Transverse colon (tissue), 4 donors: ENCODE data around the gene LINGO1. TPM values are rescaled to one million over a fixed set of nuclear protein-coding genes. Genes with fewer than 3 reads are reported as not detected.
A peak's percentile ranks its signal among the peaks of the same experiment; 100 is the strongest.

Experiments used
- DNase-seq: peaks from one replicate; pipeline ENCODE4 v3.0.0-alpha.2; 2019
- H3K27ac ChIP-seq, 4 donors: fragments of 200-600 bp; sonication (generic); 2 replicates each; pipeline ENCODE4 v1.5.1; 2016 to 2018; ENCODE audit warnings: inconsistent platforms in 4 of 4
- H3K27me3 ChIP-seq: fragments of 200-600 bp; sonication (generic); 2 replicates; pipeline ENCODE4 v1.5.1; 2017; ENCODE audit warnings: inconsistent platforms
- H3K36me3 ChIP-seq, 4 donors: fragments of 200-600 bp; sonication (generic); 2 replicates each; pipeline ENCODE4 v1.5.1; 2017 to 2019; ENCODE audit warnings: inconsistent platforms in 4 of 4
- H3K4me1 ChIP-seq, 4 donors: fragments of 200-600 bp; sonication (generic); 2 replicates each; pipeline ENCODE4 v1.5.1; 2017 to 2020; ENCODE audit warnings: inconsistent platforms in 4 of 4
- H3K4me3 ChIP-seq, 4 donors: fragments of 200-600 bp; sonication (generic); 1 replicate in 1 of 4; 2 replicates in 3 of 4; pipeline versions ENCODE4 v1.5.1 to v1.6.1; 2017 to 2019; ENCODE audit warnings: inconsistent platforms in 4 of 4
- H3K9me3 ChIP-seq, 2 donors: fragments of 200-600 bp; sonication (generic); 2 replicates each; pipeline ENCODE4 v1.5.1; 2017 to 2019; ENCODE audit warnings: inconsistent platforms in 2 of 2
- EP300 ChIP-seq: sonication (generic); formaldehyde crosslinking; IDR thresholded peaks from one replicate; pipeline ENCODE4 v1.6.1; 2017; ENCODE audit warnings: antibody characterized with exemption, low read depth
- POLR2A ChIP-seq: fragments of 450-650 bp; IDR thresholded peaks from one replicate; pipeline ENCODE4 v1.6.1; 2016; ENCODE audit warnings: antibody characterized with exemption, mild to moderate bottlenecking, moderate library complexity
- POLR2AphosphoS5 ChIP-seq, 3 donors: sonication (generic); formaldehyde crosslinking; IDR thresholded peaks; one replicate each; pipeline ENCODE4 v1.6.1; 2016; ENCODE audit warnings: antibody characterized with exemption in 3 of 3
- WGBS, 2 donors: methylation state at CpG; one replicate each; pipeline ENCODE4 v1.1.5; 2018; ENCODE audit warnings: low coverage in 1 of 2; 5-methylcytosine and 5-hydroxymethylcytosine counted together
- in situ Hi-C, 4 donors: fragments of 200-750 bp; cut with MboI; loops; one replicate each; pipeline versions ENCODE4 v1.15.0 to v1.15.1; 2017; ENCODE audit warnings: low sequenced_read_pairs in 3 of 4, low pct_ligation_motif_present in 1 of 4, low pct_unique_long_range_greater_than_20kb in 1 of 4
- intact Hi-C: fragments of 100-400 bp; cut with DNase I; formaldehyde crosslinking; loops from one replicate; pipeline ENCODE4 v1.15.1; 2023; ENCODE audit warnings: low total_unique reads
- total RNA-seq, 4 donors: library from RNA; depleted of rRNA; stranded (reverse); fragments of >200 nt; gene quantifications; one replicate each; pipeline ENCODE4 v1.1.0, GENCODE V29; 2016
- TF ChIP-seq, protein P1 (sequence below), 5 experiments: fragments of 200-600 bp in 3 of 5; fragments of 450-650 bp in 2 of 5; sonication (generic) in 3 of 5; IDR thresholded peaks; 1 replicate in 2 of 5; 2 replicates in 3 of 5; pipeline ENCODE4 v1.5.1; 2016 to 2017; ENCODE audit warnings: antibody characterized with exemption in 5 of 5, inconsistent platforms in 3 of 5, mild to moderate bottlenecking in 2 of 5, moderate library complexity in 1 of 5

The LINGO1 gene
- total RNA-seq, 4 donors from 2014 or later, result 0.27 to 0.95 TPM; not detected in 2

DNA sequence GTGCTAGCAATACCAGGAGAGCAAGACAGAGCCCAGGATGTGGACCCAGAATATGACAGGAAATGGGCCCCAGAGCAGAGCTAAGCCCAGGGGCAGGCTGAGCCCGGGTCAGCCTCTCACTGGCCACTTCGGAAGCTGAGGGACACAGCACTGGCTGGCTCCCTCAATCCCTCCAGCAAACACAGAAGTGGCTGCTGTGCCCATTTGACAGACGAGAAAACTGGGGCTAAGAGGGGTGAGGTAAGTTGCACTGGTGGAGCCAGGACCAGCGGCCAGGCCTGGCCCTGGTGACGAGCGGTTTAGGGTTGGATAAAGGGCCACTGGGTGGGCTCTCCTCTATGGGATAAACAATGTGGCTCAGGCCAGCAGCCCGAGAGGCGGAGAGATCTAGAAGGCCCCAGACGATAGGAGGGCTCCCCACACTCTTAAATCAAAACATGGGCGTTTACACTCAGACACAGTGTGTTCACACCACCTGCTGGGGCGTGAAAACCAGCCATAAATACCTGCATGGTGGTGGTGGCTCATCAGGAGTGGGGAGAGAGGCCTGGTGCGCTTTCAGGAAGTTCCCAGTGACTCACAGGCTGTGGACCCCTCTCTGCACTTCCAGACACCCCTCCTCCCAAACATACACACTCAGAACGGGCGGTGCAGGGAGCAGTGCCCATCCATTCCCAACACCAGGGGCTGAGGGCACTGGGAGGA is 12.0 kb upstream of the LINGO1 start:
- TF ChIP-seq POLR2A (no peak), EP300 (no peak), POLR2AphosphoS5 (IDR thresholded peaks at IDR 0.05) (no peak)
- TF ChIP-seq, protein P1, sequence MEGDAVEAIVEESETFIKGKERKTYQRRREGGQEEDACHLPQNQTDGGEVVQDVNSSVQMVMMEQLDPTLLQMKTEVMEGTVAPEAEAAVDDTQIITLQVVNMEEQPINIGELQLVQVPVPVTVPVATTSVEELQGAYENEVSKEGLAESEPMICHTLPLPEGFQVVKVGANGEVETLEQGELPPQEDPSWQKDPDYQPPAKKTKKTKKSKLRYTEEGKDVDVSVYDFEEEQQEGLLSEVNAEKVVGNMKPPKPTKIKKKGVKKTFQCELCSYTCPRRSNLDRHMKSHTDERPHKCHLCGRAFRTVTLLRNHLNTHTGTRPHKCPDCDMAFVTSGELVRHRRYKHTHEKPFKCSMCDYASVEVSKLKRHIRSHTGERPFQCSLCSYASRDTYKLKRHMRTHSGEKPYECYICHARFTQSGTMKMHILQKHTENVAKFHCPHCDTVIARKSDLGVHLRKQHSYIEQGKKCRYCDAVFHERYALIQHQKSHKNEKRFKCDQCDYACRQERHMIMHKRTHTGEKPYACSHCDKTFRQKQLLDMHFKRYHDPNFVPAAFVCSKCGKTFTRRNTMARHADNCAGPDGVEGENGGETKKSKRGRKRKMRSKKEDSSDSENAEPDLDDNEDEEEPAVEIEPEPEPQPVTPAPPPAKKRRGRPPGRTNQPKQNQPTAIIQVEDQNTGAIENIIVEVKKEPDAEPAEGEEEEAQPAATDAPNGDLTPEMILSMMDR (IDR thresholded peaks at IDR 0.05), result no peak
- in situ Hi-C loops, result loop anchor here in 2 of 4 donors (25.0 kb wide), 1 partner anchor 168 kb away; no protein-coding TSS in a partner anchor
- WGBS, 2 donors, result 70% methylated on average over 14 of the region's 14 CpGs; no CpG with 5 or more reads in 1 of the 2 donors
- Histone ChIP-seq H3K4me1 (peaks cover 0 to 4% (median 2%) of the 10 kb centered on the region in 4 donors), H3K9me3 (no peaks in the 10 kb centered on the region), H3K27me3 (no peaks in the 10 kb centered on the region), H3K27ac (no peak overlapping the region), H3K4me3 (no peak overlapping the region), H3K36me3 (no peaks in the 10 kb centered on the region)
- DNase-seq, result peak; percentile 18
- intact Hi-C loops, result loop anchor here (1.0 kb wide), 1 partner anchor 36 kb away; no protein-coding TSS in a partner anchor

DNA sequence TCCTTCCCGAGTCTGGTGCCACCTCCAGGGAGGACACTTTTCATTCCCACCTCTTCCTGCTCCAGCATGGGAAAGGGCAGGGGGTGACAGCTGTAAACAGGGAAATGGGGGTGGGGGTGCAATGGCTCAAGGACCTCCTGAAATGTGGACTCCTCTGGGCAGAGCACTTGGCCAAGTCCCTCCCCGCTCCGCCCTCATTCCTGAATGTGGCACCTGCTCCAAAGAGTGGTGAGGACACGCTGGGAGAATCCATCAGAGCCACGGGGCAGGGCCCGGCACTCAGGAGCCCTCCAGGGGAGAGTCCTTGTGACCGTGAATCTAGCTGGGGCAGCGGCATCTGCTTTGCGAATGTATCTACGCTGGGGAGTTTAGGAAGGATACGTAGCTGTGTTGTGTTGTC is 11.1 kb upstream of the LINGO1 start:
- DNase-seq, result no peak
- no peak overlapping the region for H3K4me3 ChIP-seq
- peaks cover 0 to 3% (median 1%) of the 10 kb centered on the region in 4 donors for H3K4me1 ChIP-seq
- intact Hi-C loops (loop anchor here (1.0 kb wide), 1 partner anchor 37 kb away; no protein-coding TSS in a partner anchor), in situ Hi-C loops (loop anchor here in 2 of 4 donors (25.0 kb wide), 1 partner anchor 169 kb away; no protein-coding TSS in a partner anchor)
- H3K9me3 ChIP-seq, result no peaks in the 10 kb centered on the region
- no peak overlapping the region for H3K27ac ChIP-seq
- no peaks in the 10 kb centered on the region for H3K27me3 ChIP-seq
- 80% methylated on average over 10 of the region's 11 CpGs; no CpG with 5 or more reads in 1 of the 2 donors for WGBS, 2 donors
- no peaks in the 10 kb centered on the region for H3K36me3 ChIP-seq
- TF ChIP-seq POLR2AphosphoS5 (IDR thresholded peaks at IDR 0.05), result no peak
- no peak for TF ChIP-seq POLR2A
- TF ChIP-seq, protein P1 (IDR thresholded peaks at IDR 0.05), result no peak
- no peak for TF ChIP-seq EP300

DNA sequence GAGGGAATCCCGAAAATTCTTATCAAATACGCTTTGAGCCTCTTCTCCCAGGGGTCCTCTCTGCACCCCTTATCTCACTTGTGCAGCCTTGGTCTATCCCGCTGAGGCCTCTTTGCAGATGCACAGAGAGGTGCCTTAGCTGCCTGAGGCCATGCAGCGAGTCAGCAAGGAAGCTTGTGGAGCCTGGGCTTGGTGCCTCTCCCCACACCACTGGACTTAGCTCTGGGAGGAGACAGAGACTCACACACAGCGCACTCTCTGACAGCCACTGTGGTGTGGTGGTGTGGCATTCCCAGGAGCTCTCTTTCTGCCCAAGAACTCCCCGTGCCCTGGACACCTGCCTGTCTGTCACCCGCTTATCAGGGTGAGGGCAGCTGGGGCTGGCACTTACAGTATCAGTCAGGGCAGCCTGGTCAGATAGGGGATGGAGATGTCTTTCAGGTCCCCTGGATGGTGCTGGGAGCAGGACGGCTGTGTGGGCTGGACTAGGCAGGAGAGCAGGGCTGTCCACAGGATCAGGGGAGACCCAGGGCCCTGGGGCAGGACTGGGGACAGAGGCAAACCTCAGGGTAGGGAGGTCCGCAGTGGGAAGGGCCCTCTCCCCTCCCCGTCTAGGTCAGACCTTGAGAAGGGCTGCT is 10.2 kb upstream of the LINGO1 start:
- intact Hi-C loops, result no loop called here
- peak; percentile 29 for DNase-seq

More for the DNA sequence above, 10.2 kb upstream of the LINGO1 start:
- Histone ChIP-seq H3K27ac (no peak overlapping the region), H3K27me3 (no peaks in the 10 kb centered on the region), H3K4me3 (no peak overlapping the region), H3K36me3 (no peaks in the 10 kb centered on the region), H3K4me1 (peaks cover 0 to 3% (median 0%) of the 10 kb centered on the region in 4 donors), H3K9me3 (no peaks in the 10 kb centered on the region)
- WGBS, 2 donors, result 70% methylated on average over 10 of the region's 10 CpGs; no CpG with 5 or more reads in 1 of the 2 donors
- in situ Hi-C loops, result loop anchor here in 2 of 4 donors (25.0 kb wide), 1 partner anchor 169 kb away; no protein-coding TSS in a partner anchor
- TF ChIP-seq POLR2A, result no peak
- TF ChIP-seq, protein P1 (IDR thresholded peaks at IDR 0.05), result no peak
- TF ChIP-seq POLR2AphosphoS5 (IDR thresholded peaks at IDR 0.05), result no peak
- TF ChIP-seq EP300, result no peak
